NOMO-1 treated with dmso at 0.1 percent for 144 hours (cell line): ENCODE measurements around the gene GNA15.

Experiments used
- DNase-seq: peaks from one replicate; lab custom pipeline; 2025; ENCODE audit not compliant: unreplicated experiment; lab: John Stamatoyannopoulos, UW

Gene GNA15

DNA sequence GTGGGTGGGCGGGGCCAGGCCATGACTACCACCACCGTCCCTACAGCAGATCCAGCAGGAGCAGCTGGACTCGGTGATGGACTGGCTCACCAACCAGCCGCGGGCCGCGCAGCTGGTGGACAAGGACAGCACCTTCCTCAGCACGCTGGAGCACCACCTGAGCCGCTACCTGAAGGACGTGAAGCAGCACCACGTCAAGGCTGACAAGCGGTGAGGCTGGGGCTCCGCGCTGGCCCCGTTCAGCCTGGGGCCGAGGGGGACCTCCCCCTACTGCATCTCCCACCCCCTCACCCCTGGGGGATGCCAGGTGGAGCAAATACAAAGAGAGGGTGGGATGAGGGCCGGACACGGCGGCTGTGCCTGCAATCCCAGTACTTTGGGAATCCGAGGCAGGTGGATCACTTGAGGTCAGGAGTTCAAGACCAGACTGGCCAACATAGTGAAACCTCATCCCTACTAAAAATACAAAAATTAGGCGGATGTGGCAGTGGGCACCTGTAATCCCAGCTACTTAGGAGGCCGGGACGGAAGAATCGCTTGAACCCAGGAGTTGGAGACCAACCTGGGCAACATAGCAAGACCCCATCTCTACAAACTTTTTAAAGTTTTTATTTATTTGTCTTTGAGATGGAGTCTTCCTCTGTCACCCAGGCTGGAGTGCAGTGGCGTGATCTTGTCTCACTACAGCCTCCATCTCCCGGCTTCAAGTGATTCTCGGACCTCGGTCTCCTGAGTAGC, 70.6 kb downstream of the GNA15 start:
- DNase-seq: no peak

DNA sequence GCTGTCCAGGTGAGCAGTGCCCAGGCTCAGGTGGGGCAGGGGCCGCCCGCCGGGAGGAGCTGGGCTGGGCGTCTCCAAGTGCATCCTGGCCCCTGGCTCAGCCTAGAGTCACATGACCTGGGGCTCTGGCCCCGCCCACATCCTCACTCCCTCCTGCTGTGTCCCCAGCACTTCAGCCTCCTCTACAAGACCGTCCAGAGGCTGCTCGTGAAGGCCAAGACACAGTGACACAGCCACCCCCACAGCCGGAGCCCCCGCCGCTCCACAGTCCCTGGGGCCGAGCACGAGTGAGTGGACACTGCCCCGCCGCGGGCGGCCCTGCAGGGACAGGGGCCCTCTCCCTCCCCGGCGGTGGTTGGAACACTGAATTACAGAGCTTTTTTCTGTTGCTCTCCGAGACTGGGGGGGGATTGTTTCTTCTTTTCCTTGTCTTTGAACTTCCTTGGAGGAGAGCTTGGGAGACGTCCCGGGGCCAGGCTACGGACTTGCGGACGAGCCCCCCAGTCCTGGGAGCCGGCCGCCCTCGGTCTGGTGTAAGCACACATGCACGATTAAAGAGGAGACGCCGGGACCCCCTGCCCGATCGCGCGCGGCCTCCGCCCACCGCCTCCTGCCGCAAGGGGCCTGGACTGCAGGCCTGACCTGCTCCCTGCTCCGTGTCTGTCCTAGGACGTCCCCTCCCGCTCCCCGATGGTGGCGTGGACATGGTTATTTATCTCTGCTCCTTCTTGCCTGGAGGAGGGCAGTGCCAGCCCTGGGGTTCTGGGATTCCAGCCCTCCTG, 71.8 kb downstream of the GNA15 start:
- no peak for DNase-seq

DNA sequence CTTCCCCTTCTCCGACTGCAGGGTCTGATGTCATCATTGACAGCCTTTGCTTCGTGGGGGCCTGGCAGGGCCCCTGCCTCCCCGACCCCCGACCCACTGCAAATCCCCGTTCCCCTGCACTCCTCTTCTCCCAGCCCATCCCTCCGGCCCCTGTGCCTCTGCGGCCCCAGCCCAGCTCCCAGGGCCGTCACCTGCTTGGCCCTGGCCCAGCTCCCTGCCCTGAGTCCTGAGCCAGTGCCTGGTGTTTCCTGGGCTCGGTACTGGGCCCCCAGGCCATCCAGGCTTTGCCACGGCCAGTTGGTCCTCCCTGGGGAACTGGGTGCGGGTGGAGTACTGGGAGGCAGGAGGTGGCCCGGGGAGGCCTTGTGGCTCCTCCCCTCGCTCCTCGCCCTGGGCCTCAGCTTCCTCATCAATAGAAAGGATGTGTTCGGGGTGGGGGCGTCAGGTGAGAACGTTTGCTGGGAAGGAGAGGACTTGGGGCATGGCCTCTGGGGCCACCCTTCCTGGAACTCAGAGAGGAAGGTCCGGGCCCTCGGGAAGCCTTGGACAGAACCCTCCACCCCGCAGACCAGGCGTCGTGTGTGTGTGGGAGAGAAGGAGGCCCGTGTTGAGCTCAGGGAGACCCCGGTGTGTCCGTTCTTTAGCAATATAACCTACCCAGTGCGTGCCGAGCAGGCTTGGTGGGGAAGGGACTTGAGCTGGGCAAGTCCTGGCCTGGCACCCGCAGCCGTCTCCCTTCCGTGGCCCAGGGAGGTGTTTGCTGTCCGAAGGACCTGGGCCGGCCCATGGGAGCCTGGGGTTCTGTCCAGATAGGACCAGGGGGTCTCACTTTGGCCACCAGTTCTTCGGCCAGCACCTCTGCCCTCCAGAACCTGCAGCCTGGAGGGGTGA, 72.7 kb downstream of the GNA15 start:
- DNase-seq: no peak

DNA sequence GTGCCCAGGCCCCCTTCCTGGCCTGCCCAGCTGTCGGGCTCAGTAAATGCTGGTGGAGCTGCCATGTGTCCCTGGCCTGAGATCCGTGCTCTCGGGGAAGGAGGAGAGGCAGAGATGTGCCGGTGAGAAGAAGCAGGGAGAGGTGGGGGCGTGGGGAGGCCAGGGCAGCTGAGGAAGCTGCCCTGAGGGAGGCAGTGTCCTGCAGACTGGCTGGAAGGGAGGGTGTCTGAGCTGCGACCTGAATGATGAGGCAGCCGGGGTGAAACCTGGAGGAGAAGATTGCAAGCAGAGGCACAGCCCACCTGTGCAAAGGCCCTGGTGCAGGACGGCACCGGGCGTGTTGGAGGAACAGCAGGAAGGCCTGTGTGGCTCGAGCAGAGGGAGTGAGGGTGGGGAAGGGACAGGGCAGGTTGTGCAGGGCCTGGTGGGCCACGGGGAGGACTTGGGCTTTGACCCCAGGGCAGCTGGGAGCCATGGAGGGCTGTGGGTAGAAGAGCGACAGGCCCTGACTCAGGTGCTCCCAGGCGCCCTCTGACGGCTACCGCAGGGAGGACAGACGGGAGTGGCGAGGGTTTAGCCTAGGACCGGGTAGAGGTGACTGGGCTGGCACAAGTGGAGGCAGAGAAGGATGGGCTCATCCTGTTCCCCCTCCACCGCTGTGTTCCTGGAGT, 74.6 kb downstream of the GNA15 start:
- no peak for DNase-seq

DNA sequence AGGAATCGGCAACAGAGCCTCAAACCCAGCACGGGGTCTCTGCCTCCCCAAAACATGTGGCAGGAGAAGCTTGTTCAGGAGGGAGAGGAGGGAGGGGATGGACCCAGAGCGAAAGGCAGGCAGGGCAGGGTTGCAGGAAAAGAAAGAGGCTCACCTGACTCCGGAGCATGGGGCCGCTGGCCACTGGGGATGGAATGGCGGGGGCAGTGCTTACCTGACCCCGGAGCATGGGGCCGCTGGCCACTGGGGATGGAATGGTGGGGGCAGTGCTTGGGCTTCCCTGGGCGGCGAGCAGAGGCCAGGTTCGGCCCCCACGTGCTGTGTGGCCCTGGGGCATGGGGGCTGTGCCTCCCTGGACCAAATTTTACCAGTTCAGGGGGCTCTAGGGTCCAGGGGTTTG, 75.4 kb downstream of the GNA15 start:
- DNase-seq: no peak

DNA sequence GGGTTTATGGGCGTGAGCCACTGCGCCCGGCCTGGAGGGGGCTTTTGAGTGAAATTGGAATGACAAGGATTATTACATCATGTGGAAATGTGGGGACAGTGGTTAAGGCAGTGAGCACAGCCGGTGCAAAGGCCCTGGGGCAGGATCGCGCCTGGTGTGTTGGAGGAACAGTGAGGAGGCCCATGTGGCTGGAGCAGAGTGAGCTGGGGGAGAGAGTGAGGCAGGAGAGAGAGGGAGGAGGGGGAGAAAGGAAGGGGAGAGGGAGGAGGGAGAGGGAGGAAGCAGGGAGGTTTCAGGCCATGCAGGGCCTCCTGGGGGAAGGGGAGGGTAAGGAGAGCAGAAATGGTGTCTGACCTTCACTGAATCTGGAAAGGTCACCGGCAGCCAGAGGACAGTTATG, 77.3 kb downstream of the GNA15 start:
- no peak for DNase-seq
